Natural killer cell (primary cell): Measurements from ENCODE around the gene VOPP1. TPM values are rescaled to one million over a fixed set of nuclear protein-coding genes. Genes with fewer than 3 reads are reported as not detected.

Source experiments
- ATAC-seq, 3 donors: fragments of 150-1000 bp in 2 of 3; fragments of 200-7000 bp in 1 of 3; cut with Tn5 transposase; 1 replicate in 1 of 3; 2 replicates in 2 of 3; pipeline ENCODE4 v1.10.0; 2021; ENCODE audit warnings: mild to moderate bottlenecking in 2 of 3, moderate library complexity in 2 of 3
- DNase-seq, 2 donors: peaks; one replicate each; pipeline versions ENCODE4 v3.0.0 to v3.0.0-alpha.2; 2013 to 2021; ENCODE audit warnings: mixed read lengths in 1 of 2
- H3K27ac ChIP-seq: one replicate; pipeline ENCODE4 v1.5.1; 2013; ENCODE audit warnings: mild to moderate bottlenecking, low read length
- H3K27me3 ChIP-seq: one replicate; pipeline ENCODE4 v1.6.1; 2013; ENCODE audit warnings: low read length; ENCODE audit not compliant: control insufficient read depth, insufficient read depth
- H3K36me3 ChIP-seq: one replicate; pipeline ENCODE4 v1.6.1; 2013; ENCODE audit warnings: low read length; ENCODE audit not compliant: control insufficient read depth, insufficient read depth
- H3K4me1 ChIP-seq: one replicate; pipeline ENCODE4 v1.6.1; 2013; ENCODE audit warnings: low read length; ENCODE audit not compliant: control insufficient read depth, insufficient read depth
- H3K4me3 ChIP-seq: one replicate; pipeline ENCODE4 v1.5.1; 2013; ENCODE audit warnings: low read length
- H3K9me3 ChIP-seq: one replicate; pipeline ENCODE4 v1.6.1; 2013; ENCODE audit warnings: low read length; ENCODE audit not compliant: control insufficient read depth, insufficient read depth
- H3K27ac Mint-ChIP-seq, 2 donors: one replicate each; pipeline ENCODE4 v1.8.0; 2022; ENCODE audit warnings: mild to moderate bottlenecking in 2 of 2, mixed read lengths in 2 of 2, moderate library complexity in 1 of 2
- H3K27me3 Mint-ChIP-seq, 2 donors: one replicate each; pipeline ENCODE4 v1.8.0; 2022; ENCODE audit warnings: low read depth in 2 of 2, mixed read lengths in 2 of 2
- H3K36me3 Mint-ChIP-seq: one replicate; pipeline ENCODE4 v1.8.0; 2022; ENCODE audit warnings: mixed read lengths
- H3K4me1 Mint-ChIP-seq, 2 donors: one replicate each; pipeline ENCODE4 v1.8.0; 2022; ENCODE audit warnings: mixed read lengths in 2 of 2
- H3K4me3 Mint-ChIP-seq: one replicate; pipeline ENCODE4 v1.8.0; 2022; ENCODE audit warnings: mild to moderate bottlenecking, moderate library complexity, mixed read lengths
- H3K9me3 Mint-ChIP-seq, 2 donors: one replicate each; pipeline ENCODE4 v1.8.0; 2022; ENCODE audit warnings: mixed read lengths in 2 of 2
- WGBS: methylation state at CpG from one replicate; pipeline ENCODE4 v1.1.7; 2013; ENCODE audit warnings: missing lambda C conversion rate; ENCODE audit not compliant: insufficient coverage; 5-methylcytosine and 5-hydroxymethylcytosine counted together
- intact Hi-C: fragments of 100-400 bp; cut with micrococcal nuclease; formaldehyde crosslinking; loops from one replicate; pipeline ENCODE4 v1.14.2; 2022
- total RNA-seq, 4 donors: library from RNA; stranded (reverse); fragments of 120-200 nt in 1 of 4; gene quantifications; one replicate each; pipeline versions ENCODE4 v1.2.3 to v1.2.4, GENCODE V29; 2013 to 2022
- TF ChIP-seq, protein P1 (sequence below): fragments of 200-600 bp; IDR thresholded peaks from one replicate; pipeline ENCODE4 v1.8.0; 2022; ENCODE audit warnings: antibody characterized with exemption

Gene VOPP1
- total RNA-seq, 3 donors from 2014 or later (not counting 1 experiment from before 2014, with no cell fraction given): 79.3 to 115 (median 110) TPM

DNA sequence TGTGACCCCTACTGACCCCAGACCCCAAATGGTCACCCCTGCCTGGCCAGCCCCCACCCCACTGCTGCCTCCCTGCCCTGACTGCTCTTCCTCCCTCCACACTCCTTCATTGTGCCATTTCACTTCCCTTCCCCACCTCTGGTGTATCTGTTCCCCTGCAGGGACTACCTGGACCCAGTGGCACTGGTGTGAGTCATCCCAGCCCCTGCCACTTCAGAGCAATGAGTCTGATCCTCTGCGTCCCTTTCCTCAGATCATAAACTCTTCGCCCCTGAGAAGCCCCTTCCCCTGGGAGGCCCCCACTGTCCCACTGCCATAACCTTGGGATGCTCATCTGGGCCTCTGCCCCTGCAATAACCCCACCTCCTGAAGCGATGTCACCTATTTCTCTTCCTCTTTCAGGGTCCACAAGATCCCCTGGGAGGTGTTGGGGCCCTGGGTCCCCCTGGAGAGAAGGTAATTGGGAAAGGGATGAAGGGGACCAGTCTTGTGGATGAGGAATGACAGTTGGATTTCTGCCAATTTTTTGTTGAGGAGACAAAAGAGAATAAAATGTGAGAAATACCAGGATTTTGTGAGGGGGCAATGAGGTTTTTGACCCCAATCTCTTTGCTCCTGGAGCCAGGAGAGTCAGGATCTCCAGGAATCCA, 19.1 kb upstream of the VOPP1 start:
- Histone ChIP-seq H3K36me3 (no peaks in the 10 kb centered on the region), H3K27me3 (no peaks in the 10 kb centered on the region), H3K27ac (no peak overlapping the region), H3K4me1 (no peaks in the 10 kb centered on the region), H3K9me3 (no peaks in the 10 kb centered on the region), H3K4me3 (no peak overlapping the region)
- Mint-ChIP-seq H3K4me3 (no peak overlapping the region), H3K4me1 (no peaks in the 10 kb centered on the region), H3K27me3 (peaks cover 0 to 4% of the 10 kb centered on the region in 2 donors), H3K9me3 (no peaks in the 10 kb centered on the region), H3K27ac (no peak overlapping the region), H3K36me3 (no peaks in the 10 kb centered on the region)
- DNase-seq: no peak
- WGBS: 82% methylated on average over 2 of the region's 3 CpGs
- TF ChIP-seq, protein P1, sequence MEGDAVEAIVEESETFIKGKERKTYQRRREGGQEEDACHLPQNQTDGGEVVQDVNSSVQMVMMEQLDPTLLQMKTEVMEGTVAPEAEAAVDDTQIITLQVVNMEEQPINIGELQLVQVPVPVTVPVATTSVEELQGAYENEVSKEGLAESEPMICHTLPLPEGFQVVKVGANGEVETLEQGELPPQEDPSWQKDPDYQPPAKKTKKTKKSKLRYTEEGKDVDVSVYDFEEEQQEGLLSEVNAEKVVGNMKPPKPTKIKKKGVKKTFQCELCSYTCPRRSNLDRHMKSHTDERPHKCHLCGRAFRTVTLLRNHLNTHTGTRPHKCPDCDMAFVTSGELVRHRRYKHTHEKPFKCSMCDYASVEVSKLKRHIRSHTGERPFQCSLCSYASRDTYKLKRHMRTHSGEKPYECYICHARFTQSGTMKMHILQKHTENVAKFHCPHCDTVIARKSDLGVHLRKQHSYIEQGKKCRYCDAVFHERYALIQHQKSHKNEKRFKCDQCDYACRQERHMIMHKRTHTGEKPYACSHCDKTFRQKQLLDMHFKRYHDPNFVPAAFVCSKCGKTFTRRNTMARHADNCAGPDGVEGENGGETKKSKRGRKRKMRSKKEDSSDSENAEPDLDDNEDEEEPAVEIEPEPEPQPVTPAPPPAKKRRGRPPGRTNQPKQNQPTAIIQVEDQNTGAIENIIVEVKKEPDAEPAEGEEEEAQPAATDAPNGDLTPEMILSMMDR: no peak
- ATAC-seq: no peak
- intact Hi-C loops: no loop called here

DNA sequence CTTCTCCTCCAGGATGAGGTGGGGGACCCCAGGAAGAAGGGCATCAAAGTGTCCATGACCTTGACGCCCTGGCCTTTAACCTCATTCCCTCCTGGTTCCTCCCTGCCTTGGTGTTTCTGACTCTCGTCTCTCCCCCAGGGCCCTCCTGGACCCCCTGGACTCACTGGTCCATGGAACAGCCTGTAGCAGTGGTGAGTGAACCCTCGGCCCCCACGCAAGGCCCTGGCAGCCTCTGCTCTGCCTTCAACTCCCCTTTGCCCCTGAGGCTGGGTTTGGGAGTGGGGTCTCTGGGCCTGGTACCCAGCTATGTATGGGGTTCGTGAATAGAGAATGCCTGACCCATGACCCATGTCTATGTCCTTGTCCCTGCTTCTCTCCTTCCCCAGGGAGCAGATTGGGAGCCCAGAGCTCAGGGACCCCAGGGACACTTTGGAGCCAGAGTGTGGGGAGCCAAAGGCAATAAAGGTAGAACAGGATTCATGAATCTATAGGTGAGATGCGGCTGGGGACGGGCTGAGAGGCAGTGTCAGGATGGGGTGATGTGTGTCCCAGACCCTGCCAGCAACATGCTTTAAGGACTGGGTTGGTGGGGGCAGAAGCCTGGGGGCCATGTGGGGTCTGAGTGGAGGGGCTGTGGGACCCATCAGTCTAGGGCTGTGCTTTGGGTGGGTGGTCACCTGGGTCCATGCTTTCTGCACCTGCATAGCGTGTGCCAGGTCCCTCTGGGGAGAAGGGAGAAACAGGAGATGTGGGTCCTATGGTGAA, 18.4 kb upstream of the VOPP1 start:
- H3K27me3 ChIP-seq: no peaks in the 10 kb centered on the region

DNA sequence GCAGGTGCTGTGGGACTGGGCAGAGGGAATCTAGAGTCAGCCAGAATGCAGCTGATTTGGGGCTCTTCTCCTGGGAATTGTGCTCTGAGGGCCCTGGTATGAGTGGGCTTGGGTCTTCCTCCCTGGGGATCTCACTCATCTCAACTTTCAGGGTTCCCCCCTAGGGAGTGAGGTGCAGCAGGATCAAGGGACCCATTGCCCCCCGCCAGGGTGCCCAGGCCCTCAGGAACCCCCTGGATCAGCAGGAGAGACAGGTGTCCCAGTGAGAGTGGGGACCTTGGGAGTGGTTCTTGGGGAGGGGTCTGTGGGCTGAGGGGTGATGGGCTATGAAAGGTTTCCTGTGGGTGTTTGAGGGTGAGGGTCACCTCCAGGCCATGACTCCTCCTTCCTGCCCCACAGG, 17.6 kb upstream of the VOPP1 start:
- TF ChIP-seq, protein P1: no peak
- Mint-ChIP-seq H3K36me3 (no peaks in the 10 kb centered on the region), H3K27ac (no peak overlapping the region), H3K27me3 (peaks cover 0 to 4% of the 10 kb centered on the region in 2 donors), H3K9me3 (no peaks in the 10 kb centered on the region), H3K4me3 (no peak overlapping the region), H3K4me1 (no peaks in the 10 kb centered on the region)
- H3K27me3 ChIP-seq: no peaks in the 10 kb centered on the region
- H3K4me3 ChIP-seq: no peak overlapping the region
- no peak for ATAC-seq
- 94% methylated on average over 1 of the region's 1 CpG for WGBS
- no peaks in the 10 kb centered on the region for H3K36me3 ChIP-seq
- no peak overlapping the region for H3K27ac ChIP-seq
- H3K9me3 ChIP-seq: no peaks in the 10 kb centered on the region
- no peak for DNase-seq
- intact Hi-C loops: no loop called here
- H3K4me1 ChIP-seq: no peaks in the 10 kb centered on the region

More for the DNA sequence above, 18.4 kb upstream of the VOPP1 start:
- no peaks in the 10 kb centered on the region for H3K9me3 Mint-ChIP-seq
- no peak for ATAC-seq
- H3K27ac ChIP-seq: no peak overlapping the region
- H3K4me1 ChIP-seq: no peaks in the 10 kb centered on the region
- H3K4me3 ChIP-seq: no peak overlapping the region
- no peak overlapping the region for H3K4me3 Mint-ChIP-seq
- no peak for DNase-seq
- no peaks in the 10 kb centered on the region for H3K36me3 Mint-ChIP-seq
- no peak overlapping the region for H3K27ac Mint-ChIP-seq
- 60% methylated on average over 7 of the region's 8 CpGs for WGBS
- no peaks in the 10 kb centered on the region for H3K4me1 Mint-ChIP-seq
- H3K36me3 ChIP-seq: no peaks in the 10 kb centered on the region
- TF ChIP-seq, protein P1: no peak
- intact Hi-C loops: no loop called here
- H3K27me3 Mint-ChIP-seq: peaks cover 0 to 4% of the 10 kb centered on the region in 2 donors
- no peaks in the 10 kb centered on the region for H3K9me3 ChIP-seq
